RWPE1 (cell line): Measurements from ENCODE around the gene CSTPP1.

Experiments
- CTCF ChIA-PET: fragments of 350-600 bp; sonication (Branson Sonifier 250); formaldehyde crosslinking; extraction: SDS; loops from one replicate; lab custom pipeline; 2021; lab: Yijun Ruan, JAX
- POLR2A ChIA-PET: fragments of 400-600 bp; formaldehyde crosslinking; extraction: SDS; loops from one replicate; lab custom pipeline; 2020; ENCODE audit warnings: antibody characterized with exemption; ENCODE audit not compliant: low non-redundant PET; lab: Yijun Ruan, JAX
- DNase-seq: peaks from one replicate; pipeline ENCODE4 v3.0.0; 2012; ENCODE audit warnings: low spot score
- H3K27ac ChIP-seq: fragments of 450-650 bp; 2 replicates; pipeline ENCODE4 v1.5.1; 2017
- TF ChIP-seq, protein P1 (sequence below): fragments of 450-650 bp; conservative IDR thresholded peaks from 2 replicates; pipeline ENCODE4 v1.5.1; 2017; ENCODE audit warnings: low read depth, mild to moderate bottlenecking

CSTPP1 gene

DNA sequence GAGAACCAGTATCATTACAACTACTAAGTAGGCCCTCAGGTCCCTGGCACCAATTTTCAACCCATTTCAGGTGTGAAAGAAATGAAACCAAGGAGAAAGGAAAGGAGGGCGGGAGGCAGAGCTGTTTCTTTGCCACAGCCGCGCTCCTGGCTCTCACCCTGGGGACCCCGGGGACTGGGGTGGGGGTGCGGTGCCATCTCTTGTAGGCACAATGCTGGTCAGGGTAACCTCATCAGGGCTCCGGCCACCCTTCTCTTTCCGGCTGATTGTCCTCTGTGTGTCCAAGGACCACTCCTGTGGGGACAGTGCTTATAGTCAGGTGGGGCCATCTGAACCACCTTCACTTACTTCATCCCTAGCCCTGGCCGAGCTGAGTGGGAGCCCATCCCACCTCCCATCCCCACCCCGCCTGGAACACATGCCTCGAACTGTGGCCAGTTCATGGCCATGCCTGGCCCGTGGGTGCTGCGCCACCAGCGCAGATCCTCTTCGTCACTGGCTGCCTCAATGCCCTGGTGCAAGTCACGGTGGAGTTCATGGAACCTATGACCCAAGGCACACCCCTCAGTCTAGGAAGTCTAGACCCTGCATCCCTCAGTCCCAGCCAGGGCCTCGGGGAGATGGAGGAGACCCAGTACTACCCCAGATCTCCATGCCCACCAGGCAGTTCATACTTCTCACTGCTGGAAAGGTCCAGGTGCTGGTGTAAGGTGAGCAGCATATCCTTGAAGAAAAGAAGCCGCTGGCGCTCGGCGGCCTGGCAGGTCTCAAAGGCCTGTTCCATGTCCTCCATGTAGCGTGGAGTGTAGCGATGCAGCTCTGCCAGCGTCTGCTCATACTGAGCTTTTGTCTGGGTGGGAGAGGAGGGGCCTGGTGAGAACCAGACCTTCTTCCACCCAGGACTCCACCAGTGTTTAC, 242.4 kb downstream of the CSTPP1 start:
- DNase-seq: no peak
- ChIA-PET CTCF (interaction anchor here (0.8 to 1.9 kb wide), 9 partner anchors 8 to 176 kb away, joined by 3 to 10 read pairs (median 4); partner anchors contain the start of genes DDB2 and PACSIN3), POLR2A (interaction anchor here (1.3 kb wide), 1 partner anchor 37 kb away, joined by 5 read pairs; no protein-coding TSS in a partner anchor)
- TF ChIP-seq, protein P1, sequence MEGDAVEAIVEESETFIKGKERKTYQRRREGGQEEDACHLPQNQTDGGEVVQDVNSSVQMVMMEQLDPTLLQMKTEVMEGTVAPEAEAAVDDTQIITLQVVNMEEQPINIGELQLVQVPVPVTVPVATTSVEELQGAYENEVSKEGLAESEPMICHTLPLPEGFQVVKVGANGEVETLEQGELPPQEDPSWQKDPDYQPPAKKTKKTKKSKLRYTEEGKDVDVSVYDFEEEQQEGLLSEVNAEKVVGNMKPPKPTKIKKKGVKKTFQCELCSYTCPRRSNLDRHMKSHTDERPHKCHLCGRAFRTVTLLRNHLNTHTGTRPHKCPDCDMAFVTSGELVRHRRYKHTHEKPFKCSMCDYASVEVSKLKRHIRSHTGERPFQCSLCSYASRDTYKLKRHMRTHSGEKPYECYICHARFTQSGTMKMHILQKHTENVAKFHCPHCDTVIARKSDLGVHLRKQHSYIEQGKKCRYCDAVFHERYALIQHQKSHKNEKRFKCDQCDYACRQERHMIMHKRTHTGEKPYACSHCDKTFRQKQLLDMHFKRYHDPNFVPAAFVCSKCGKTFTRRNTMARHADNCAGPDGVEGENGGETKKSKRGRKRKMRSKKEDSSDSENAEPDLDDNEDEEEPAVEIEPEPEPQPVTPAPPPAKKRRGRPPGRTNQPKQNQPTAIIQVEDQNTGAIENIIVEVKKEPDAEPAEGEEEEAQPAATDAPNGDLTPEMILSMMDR: no peak
- peak overlapping the region; percentile 98 for H3K27ac ChIP-seq

DNA sequence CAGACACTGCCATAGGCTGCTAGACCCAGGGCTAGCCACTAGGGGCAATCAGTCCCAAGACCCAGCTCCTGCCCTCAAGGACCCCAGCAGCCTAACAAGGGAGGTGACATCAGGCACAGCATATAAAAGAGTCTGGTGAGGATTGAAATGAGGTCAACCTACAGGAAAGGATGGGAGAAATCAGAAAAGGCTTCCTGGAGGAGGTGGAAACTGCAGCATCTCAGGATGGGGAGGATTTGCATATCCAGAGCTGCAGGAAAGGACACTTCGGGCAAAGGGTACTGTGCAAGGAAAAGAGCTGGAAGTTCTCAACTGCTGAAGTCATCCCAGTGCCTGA, 243.1 kb downstream of the CSTPP1 start:
- TF ChIP-seq, protein P1: peak; percentile 67
- peak overlapping the region; percentile 98 for H3K27ac ChIP-seq
- CTCF ChIA-PET: interaction anchor here (0.5 to 1.2 kb wide), 6 partner anchors 26 to 87 kb away, joined by 3 to 6 read pairs (median 5); partner anchors contain the start of gene DDB2
- POLR2A ChIA-PET: no interaction called here
- DNase-seq: no peak

DNA sequence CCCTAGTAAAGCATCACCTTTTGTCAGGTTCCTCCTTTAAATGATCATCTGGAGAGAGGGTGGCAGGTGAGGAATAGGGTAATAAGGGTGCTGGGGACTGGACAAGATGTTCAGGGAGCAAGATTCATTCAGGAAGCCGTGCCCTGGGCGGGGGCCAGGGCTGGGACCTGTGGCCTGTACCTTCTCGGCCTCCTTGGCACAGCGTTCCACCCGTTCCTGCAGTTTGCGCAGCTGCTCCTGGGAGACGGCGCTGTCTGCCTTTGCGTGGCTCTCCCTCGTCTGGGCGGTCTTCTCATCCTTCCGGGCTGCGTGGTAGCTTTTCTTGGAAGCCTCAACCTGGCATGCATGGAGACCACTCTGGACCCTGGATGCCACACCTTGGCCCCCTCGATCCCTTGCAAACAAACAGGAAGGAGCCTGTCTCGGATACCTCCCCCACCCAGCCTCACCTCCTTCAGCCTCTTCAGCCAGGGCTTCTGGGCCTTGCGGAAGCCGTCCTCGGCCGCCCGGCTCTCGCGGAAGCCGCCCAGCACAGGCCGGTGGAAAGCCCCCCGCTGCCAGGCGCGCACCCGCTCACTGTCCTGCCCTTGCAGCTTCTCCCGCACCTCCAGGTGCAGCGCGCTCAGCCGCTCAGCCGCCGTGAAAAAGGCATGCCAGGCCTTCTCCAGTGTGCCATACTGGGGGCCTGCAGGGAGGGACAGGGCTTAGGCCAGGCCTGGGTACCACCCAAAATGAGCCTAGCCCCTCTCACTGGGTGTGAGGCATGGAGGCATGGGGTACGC, 243.6 kb downstream of the CSTPP1 start:
- ChIA-PET POLR2A (no interaction called here), CTCF (interaction anchor here (0.5 to 1.2 kb wide), 6 partner anchors 25 to 86 kb away, joined by 3 to 6 read pairs (median 5); partner anchors contain the start of gene DDB2)
- TF ChIP-seq, protein P1: no peak
- peak overlapping the region; percentile 98 for H3K27ac ChIP-seq
- DNase-seq: no peak

DNA sequence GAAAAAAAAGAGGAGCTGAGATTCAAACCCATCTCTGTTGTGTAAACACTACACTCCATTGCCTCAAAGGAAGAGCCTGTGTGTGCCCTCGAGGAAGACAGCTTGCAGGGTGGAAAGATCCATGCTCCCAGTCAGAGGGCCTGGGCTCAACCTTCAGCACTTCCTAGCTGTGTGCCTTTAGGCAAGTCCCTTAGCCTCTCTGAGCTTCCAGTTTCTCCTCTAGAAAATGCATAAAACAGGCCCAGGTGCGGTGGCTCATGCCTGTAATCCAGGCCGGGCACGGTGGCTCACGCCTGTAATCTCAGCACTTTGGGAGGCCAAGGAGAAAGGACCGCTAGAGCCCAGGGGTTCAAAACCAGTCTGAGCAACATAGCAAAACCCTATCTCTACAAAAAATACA, 244.7 kb downstream of the CSTPP1 start:
- ChIA-PET POLR2A (interaction anchor here (0.6 to 1.1 kb wide), 2 partner anchors 13 to 55 kb away, joined by 3 to 7 read pairs; no protein-coding TSS in a partner anchor), CTCF (no interaction called here)
- H3K27ac ChIP-seq: peak overlapping the region; percentile 98
- no peak for DNase-seq
- TF ChIP-seq, protein P1: no peak

DNA sequence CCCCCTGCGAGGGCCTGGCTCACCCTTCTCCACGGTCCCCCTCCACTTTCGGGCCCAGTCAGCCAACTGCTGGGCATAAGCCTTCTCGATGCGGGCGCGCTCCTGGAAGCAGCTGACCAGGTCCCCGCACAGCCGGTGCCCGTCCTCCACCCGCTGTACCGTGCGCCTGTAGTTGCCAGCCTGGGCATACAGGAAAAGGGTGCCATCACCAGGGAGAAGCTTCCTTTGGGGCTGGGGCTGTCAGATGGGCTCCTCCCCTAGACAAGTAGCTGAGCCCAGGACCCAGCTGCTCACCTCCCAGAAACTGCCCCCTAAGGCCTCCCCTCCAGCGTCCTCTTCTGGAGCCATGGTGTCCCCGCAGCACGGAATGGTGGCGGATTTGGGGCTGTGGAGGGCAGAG, 245.8 kb downstream of the CSTPP1 start:
- ChIA-PET CTCF (no interaction called here), POLR2A (interaction anchor here (0.7 to 1.3 kb wide), 3 partner anchors 12 to 62 kb away, joined by 3 to 5 read pairs (median 3); partner anchors contain the start of gene DDB2)
- no peak for DNase-seq
- TF ChIP-seq, protein P1: no peak
- peak overlapping the region; percentile 98 for H3K27ac ChIP-seq
